Activated CD4-positive, alpha-beta T cell treated with anti-CD3 and anti-CD28 coated beads, Interleukin-2, amount 50 U/mL, for 48 hours (primary cell): Measurements from ENCODE around the gene GCC2.
A peak's percentile ranks its signal among the peaks of the same experiment; 100 is the strongest.
"Not testable (repeated sequence)": the region's sequence is repeated elsewhere in the genome, so short reads cannot be mapped to it uniquely, and the experiment has no call there.

Experiments
- DNase-seq, 2 experiments: peaks; one replicate each; pipeline ENCODE4 v3.0.0-alpha.2; 2020

Gene GCC2

GRCh38 chr2:108446703-108447102 is 2.3 kb upstream of the GCC2 start:
- no peak for DNase-seq

GRCh38 chr2:108447947-108448677 is 894 bp upstream of the GCC2 start:
- DNase-seq, result no peak

- peak; percentile 15 to 40 for DNase-seq
These were observed 564 bp downstream of the GCC2 start for GRCh38 chr2:108449410-108450130.

- no peak for DNase-seq
These were observed 1.9 kb downstream of the GCC2 start for GRCh38 chr2:108450863-108451262.

- no peak for DNase-seq
These were observed 3.0 kb downstream of the GCC2 start for GRCh38 chr2:108451976-108452375.

GRCh38 chr2:108453530-108453929 is 4.5 kb downstream of the GCC2 start:
- not testable (repeated sequence) for DNase-seq

GRCh38 chr2:108454440-108454839 is 5.4 kb downstream of the GCC2 start:
- no peak for DNase-seq

GRCh38 chr2:108455571-108455970 is 6.6 kb downstream of the GCC2 start:
- no peak for DNase-seq

- no peak for DNase-seq
These were observed 9.1 kb downstream of the GCC2 start for GRCh38 chr2:108458082-108458481.

GRCh38 chr2:108459441-108459840 is 10.4 kb downstream of the GCC2 start:
- no peak for DNase-seq

- DNase-seq, result no peak
These were observed 11.5 kb downstream of the GCC2 start for GRCh38 chr2:108460345-108461037.

- no peak for DNase-seq
These were observed 28.1 kb downstream of the GCC2 start for GRCh38 chr2:108477099-108477498.

GRCh38 chr2:108485253-108485652 is 36.2 kb downstream of the GCC2 start:
- DNase-seq, result no peak

GRCh38 chr2:108490506-108491122 is 41.6 kb downstream of the GCC2 start:
- DNase-seq, result no peak

- DNase-seq, result no peak
These were observed 42.8 kb downstream of the GCC2 start for GRCh38 chr2:108491848-108492247.

- DNase-seq, result no peak
These were observed 43.4 kb downstream of the GCC2 start for GRCh38 chr2:108492364-108492763.

GRCh38 chr2:108496167-108496566 is 47.2 kb downstream of the GCC2 start:
- DNase-seq, result not testable (repeated sequence)

- not testable (repeated sequence) for DNase-seq
These were observed 58.6 kb downstream of the GCC2 start for GRCh38 chr2:108507620-108508019.

GRCh38 chr2:108512431-108512830 is 63.4 kb downstream of the GCC2 start:
- DNase-seq, result not testable (repeated sequence)

GRCh38 chr2:108514478-108514877 is 65.5 kb downstream of the GCC2 start:
- not testable (repeated sequence) for DNase-seq

GRCh38 chr2:108524688-108525087 is 75.7 kb downstream of the GCC2 start:
- not testable (repeated sequence) for DNase-seq

- not testable (repeated sequence) for DNase-seq
These were observed 76.3 kb downstream of the GCC2 start for GRCh38 chr2:108525258-108525657.

- DNase-seq, result no peak
These were observed 82.7 kb downstream of the GCC2 start for GRCh38 chr2:108531674-108532055.
